Testis (tissue), 2 donors: ENCODE measurements around the gene KLHL1.

Experiments
- CTCF ChIP-seq, 3 experiments: fragments of 450-650 bp in 2 of 3; fragments of 200-600 bp in 1 of 3; sonication (generic) in 1 of 3; IDR thresholded peaks; one replicate each; pipeline ENCODE4 v1.5.1; 2016 to 2019; ENCODE audit warnings: antibody characterized with exemption in 3 of 3, mild to moderate bottlenecking in 2 of 3, moderate library complexity in 1 of 3
- POLR2A ChIP-seq: fragments of 450-650 bp; IDR thresholded peaks from one replicate; pipeline ENCODE4 v1.6.1; 2017; ENCODE audit warnings: antibody characterized with exemption, mild to moderate bottlenecking, moderate library complexity

DNA sequence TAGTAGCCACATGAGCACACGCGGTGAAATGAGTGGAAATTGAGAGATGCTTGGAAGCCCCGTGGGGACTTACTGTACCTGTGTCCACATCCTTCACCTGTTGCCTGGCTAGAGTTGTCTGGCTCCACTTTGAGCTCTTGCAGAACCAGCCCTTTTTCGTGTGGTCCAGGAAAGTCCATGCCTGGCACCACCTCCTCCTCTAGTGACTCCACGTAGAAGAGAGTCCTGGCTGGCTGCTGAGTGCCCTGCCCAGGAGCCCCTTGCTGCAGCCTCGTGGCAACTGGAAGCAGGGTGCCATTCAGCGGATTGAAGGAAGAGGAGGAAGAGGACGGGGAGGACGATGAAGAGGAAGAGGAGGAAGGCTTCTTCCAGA is 1.1 kb downstream of the KLHL1 start:
- no peak for TF ChIP-seq CTCF (IDR thresholded peaks at IDR 0.05)
- TF ChIP-seq POLR2A, result no peak
